K562 (cell line): Measurements from ENCODE around the gene UBR3. TPM values are rescaled to one million over a fixed set of nuclear protein-coding genes. Genes with fewer than 3 reads are reported as not detected.
"Not testable (repeated sequence)": the region's sequence is repeated elsewhere in the genome, so short reads cannot be mapped to it uniquely, and the experiment has no call there.

Experiments used
- ATAC-seq: fragments of 200-7000 bp; cut with Tn5 transposase; 3 replicates; pipeline ENCODE4 v1.9.1; 2020; ENCODE audit warnings: moderate library complexity
- BruUV-seq: library from RNA; stranded (reverse); fragments of 400-500 nt; replicated peaks from 2 replicates; lab custom pipeline; 2021; lab: Mats Ljungman, UMichigan
- CTCF ChIA-PET: fragments of 300-600 bp; formaldehyde crosslinking; extraction: SDS; loops from one replicate; lab custom pipeline; 2021; ENCODE audit warnings: low intra/inter-chr PET ratio; lab: Yijun Ruan, JAX
- POLR2A ChIA-PET: fragments of 300-600, 350-650 bp; sonication (Branson Sonifier 250); formaldehyde crosslinking; extraction: SDS; loops from one replicate; lab custom pipeline; 2021; ENCODE audit warnings: antibody characterized with exemption, inconsistent platforms; lab: Yijun Ruan, JAX
- DNase-seq, 4 experiments: peaks; one replicate each; pipeline versions ENCODE4 v3.0.0 to v3.0.0-alpha.2; 2011 to 2018; ENCODE audit warnings: low spot score in 3 of 4, mixed read lengths in 3 of 4; ENCODE audit errors: extremely low read depth in 1 of 4
- FAIRE-seq: peaks from 2 replicates; lab custom pipeline; 2011; peaks lifted over from hg19 to GRCh38; lab: Jason Lieb, UNC
- H2AFZ ChIP-seq: 2 replicates; pipeline ENCODE4 v1.6.0; 2011; ENCODE audit warnings: low read depth, low read length, control low read depth, inconsistent platforms
- H3K27ac ChIP-seq: fragments of 200-600 bp; 3 replicates; pipeline ENCODE4 v1.8.0; 2011; ENCODE audit warnings: low read depth, mild to moderate bottlenecking, control low read depth, inconsistent platforms, low read length, moderate library complexity, mixed read lengths; ENCODE audit errors: extremely low read depth
- H3K27me3 ChIP-seq, 2 experiments: fragments of 300-600 bp in 1 of 2; 2 replicates in 1 of 2; 3 replicates in 1 of 2; pipeline versions ENCODE4 v1.6.0 to v1.8.0; 2011; ENCODE audit warnings: inconsistent platforms in 2 of 2, low read length in 2 of 2, mild to moderate bottlenecking in 1 of 2, mixed read lengths in 1 of 2, moderate library complexity in 1 of 2; ENCODE audit not compliant: control insufficient read depth in 2 of 2, insufficient read depth in 2 of 2
- H3K36me3 ChIP-seq: fragments of 300-600 bp; 3 replicates; pipeline ENCODE4 v1.8.0; 2011; ENCODE audit warnings: mild to moderate bottlenecking, low read length, inconsistent platforms; ENCODE audit not compliant: control insufficient read depth, insufficient read depth
- H3K4me1 ChIP-seq, 2 experiments: fragments of 200-600 bp in 1 of 2; replicated peaks in 1 of 2; 2 replicates in 1 of 2; 3 replicates in 1 of 2; pipeline versions ENCODE4 v1.5.1 to v1.8.0; 2011; ENCODE audit warnings: inconsistent platforms in 2 of 2, low read length in 2 of 2, mild to moderate bottlenecking in 1 of 2, mixed read lengths in 1 of 2, moderate library complexity in 1 of 2; ENCODE audit not compliant: control insufficient read depth in 2 of 2, insufficient read depth in 2 of 2
- H3K4me2 ChIP-seq: 2 replicates; pipeline ENCODE4 v1.6.1; 2011; ENCODE audit warnings: low read length, control low read depth, inconsistent platforms, mixed read lengths; ENCODE audit not compliant: insufficient read depth
- H3K4me3 ChIP-seq: fragments of 200-600 bp; sonication (generic), shearing (Covaris generic); 2 replicates; pipeline ENCODE4 v1.5.1; 2016; ENCODE audit warnings: control low read depth, inconsistent platforms
- H3K79me2 ChIP-seq: fragments of 200-600 bp; 3 replicates; pipeline ENCODE4 v1.8.0; 2011; ENCODE audit warnings: low read length, inconsistent platforms; ENCODE audit not compliant: control insufficient read depth, insufficient read depth
- H3K9ac ChIP-seq, 2 experiments: 2 replicates each; pipeline versions ENCODE4 v1.6.0 to v1.6.1; 2011; ENCODE audit warnings: low read depth in 2 of 2, low read length in 2 of 2, control low read depth in 1 of 2, inconsistent platforms in 1 of 2, mild to moderate bottlenecking in 1 of 2, mixed read lengths in 1 of 2; ENCODE audit not compliant: insufficient read depth in 1 of 2
- H3K9me1 ChIP-seq: one replicate; pipeline ENCODE4 v1.6.0; 2011; ENCODE audit warnings: inconsistent platforms, mild to moderate bottlenecking, low read length, moderate library complexity; ENCODE audit not compliant: control insufficient read depth, insufficient read depth
- H3K9me3 ChIP-seq: replicated peaks from 2 replicates; pipeline ENCODE4 v1.5.1; 2011; ENCODE audit warnings: low read depth, low read length, inconsistent platforms; ENCODE audit not compliant: control insufficient read depth, insufficient read depth
- H4K20me1 ChIP-seq: replicated peaks from 2 replicates; pipeline ENCODE4 v1.6.1; 2011; ENCODE audit warnings: low read length, inconsistent platforms, mixed read lengths; ENCODE audit not compliant: control insufficient read depth, insufficient read depth
- in situ Hi-C: fragments of 300-500 bp; cut with MboI; formaldehyde crosslinking; loops from 4 replicates; pipeline ENCODE4 v1.15.0; 2018; ENCODE audit warnings: inconsistent platforms, mixed read lengths
- intact Hi-C: fragments of 100-400 bp; cut with micrococcal nuclease; formaldehyde crosslinking; loops from 2 replicates; pipeline ENCODE4 v1.14.2; 2022
- polyA plus RNA-seq, 8 experiments: library from polyadenylated mRNA; depleted of rRNA in 4 of 8; stranded (reverse) in 5 of 8; unstranded in 3 of 8; fragments of >200 nt; fragmentation: Nextera tagmentation in 2 of 8; fragmentation: Illumina TruSeq in 1 of 8; extraction: Ambion mirVana in 2 of 8; extraction: Trizol in 1 of 8; gene quantifications; 2 replicates each; pipeline versions ENCODE4 v1.2.1 to v1.2.3, GENCODE V29; 2011 to 2014; ENCODE audit warnings: inconsistent platforms in 1 of 8, missing spikeins in 1 of 8
- total RNA-seq, 7 experiments: library from RNA; depleted of rRNA in 6 of 7; stranded (reverse); fragments of >200 nt in 6 of 7; fragmentation: Illumina TruSeq in 2 of 7; extraction: Trizol in 2 of 7; gene quantifications; 2 replicates each; pipeline versions ENCODE4 v1.2.1 to v1.2.3, GENCODE V29; 2011 to 2021; ENCODE audit warnings: low replicate concordance in 1 of 7
- TF ChIP-seq, protein P1 (sequence below), 2 experiments: fragments of 450-650 bp; IDR thresholded peaks; 2 replicates each; pipeline ENCODE4 v1.6.1; 2018; ENCODE audit warnings: mild to moderate bottlenecking in 2 of 2, low read depth in 1 of 2; ENCODE audit not compliant: partially characterized antibody in 2 of 2

UBR3 gene
- total and polyA plus RNA-seq, 9 of the 15 experiments (the other 6 are each of a cell fraction or from before 2014, with no cell fraction given), result 14.4 to 63.5 (median 40.4) TPM

DNA sequence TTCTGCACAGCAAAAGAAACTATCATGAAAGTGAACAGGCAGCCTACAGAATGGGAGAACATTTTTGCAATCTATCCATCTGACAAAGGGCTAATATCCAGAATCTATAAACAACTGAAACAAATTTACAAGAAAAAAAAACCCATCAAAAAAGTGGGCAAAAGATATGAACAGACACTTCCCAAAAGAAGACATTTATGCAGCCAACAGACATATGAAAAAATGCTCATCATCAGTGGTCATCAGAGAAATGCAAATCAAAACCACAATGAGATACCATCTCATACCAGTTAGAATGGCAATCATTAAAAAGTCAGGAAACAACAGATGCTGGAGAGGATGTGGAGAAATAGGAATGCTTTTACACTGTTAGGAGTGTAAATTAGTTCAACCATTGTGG lies 10.3 kb upstream of the UBR3 start:
- CTCF ChIA-PET, H3K4me1 ChIP-seq, H2AFZ ChIP-seq, H3K4me2 ChIP-seq, DNase-seq, H3K4me3 ChIP-seq, intact Hi-C loops, in situ Hi-C loops, BruUV-seq, FAIRE-seq, ATAC-seq, H3K27ac ChIP-seq, H3K9me3 ChIP-seq, H3K9me1 ChIP-seq, H3K9ac ChIP-seq, H4K20me1 ChIP-seq, H3K27me3 ChIP-seq: not testable (repeated sequence)
- H3K79me2 ChIP-seq, result peaks cover 34% of the 10 kb centered on the region
- TF ChIP-seq, protein P1, sequence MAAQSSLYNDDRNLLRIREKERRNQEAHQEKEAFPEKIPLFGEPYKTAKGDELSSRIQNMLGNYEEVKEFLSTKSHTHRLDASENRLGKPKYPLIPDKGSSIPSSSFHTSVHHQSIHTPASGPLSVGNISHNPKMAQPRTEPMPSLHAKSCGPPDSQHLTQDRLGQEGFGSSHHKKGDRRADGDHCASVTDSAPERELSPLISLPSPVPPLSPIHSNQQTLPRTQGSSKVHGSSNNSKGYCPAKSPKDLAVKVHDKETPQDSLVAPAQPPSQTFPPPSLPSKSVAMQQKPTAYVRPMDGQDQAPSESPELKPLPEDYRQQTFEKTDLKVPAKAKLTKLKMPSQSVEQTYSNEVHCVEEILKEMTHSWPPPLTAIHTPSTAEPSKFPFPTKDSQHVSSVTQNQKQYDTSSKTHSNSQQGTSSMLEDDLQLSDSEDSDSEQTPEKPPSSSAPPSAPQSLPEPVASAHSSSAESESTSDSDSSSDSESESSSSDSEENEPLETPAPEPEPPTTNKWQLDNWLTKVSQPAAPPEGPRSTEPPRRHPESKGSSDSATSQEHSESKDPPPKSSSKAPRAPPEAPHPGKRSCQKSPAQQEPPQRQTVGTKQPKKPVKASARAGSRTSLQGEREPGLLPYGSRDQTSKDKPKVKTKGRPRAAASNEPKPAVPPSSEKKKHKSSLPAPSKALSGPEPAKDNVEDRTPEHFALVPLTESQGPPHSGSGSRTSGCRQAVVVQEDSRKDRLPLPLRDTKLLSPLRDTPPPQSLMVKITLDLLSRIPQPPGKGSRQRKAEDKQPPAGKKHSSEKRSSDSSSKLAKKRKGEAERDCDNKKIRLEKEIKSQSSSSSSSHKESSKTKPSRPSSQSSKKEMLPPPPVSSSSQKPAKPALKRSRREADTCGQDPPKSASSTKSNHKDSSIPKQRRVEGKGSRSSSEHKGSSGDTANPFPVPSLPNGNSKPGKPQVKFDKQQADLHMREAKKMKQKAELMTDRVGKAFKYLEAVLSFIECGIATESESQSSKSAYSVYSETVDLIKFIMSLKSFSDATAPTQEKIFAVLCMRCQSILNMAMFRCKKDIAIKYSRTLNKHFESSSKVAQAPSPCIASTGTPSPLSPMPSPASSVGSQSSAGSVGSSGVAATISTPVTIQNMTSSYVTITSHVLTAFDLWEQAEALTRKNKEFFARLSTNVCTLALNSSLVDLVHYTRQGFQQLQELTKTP (IDR thresholded peaks at IDR 0.05; ENCODE audit: low read depth in 1 of 2, partially characterized antibody in 2 of 2), result peak in 1 of 2 experiments; percentile 95
- H3K36me3 ChIP-seq, result peaks cover 78% of the 10 kb centered on the region
- POLR2A ChIA-PET, result interaction anchor here (2.6 to 6.0 kb wide), 2 partner anchors 11 to 18 kb away, joined by 8 to 26 read pairs; partner anchors contain the start of genes SSB and UBR3
